ENCODE data around the gene PHTF1.

Gene PHTF1

GRCh38 chr1:113783254-113784103 is 24.2 kb upstream of the PHTF1 start (continued):
- TF ChIP-seq CSRNP3 (CRISPR knock-in tag; IDR thresholded peaks at IDR 0.05) (no peak), POU6F1 (CRISPR knock-in tag; IDR thresholded peaks at IDR 0.05; ENCODE audit: borderline replicate concordance, low read depth) (no peak), SNAI2 (CRISPR knock-in tag; IDR thresholded peaks at IDR 0.05) (no peak), PPARA (CRISPR knock-in tag; IDR thresholded peaks at IDR 0.05; ENCODE audit: borderline replicate concordance) (no peak), ARNTL (CRISPR knock-in tag; IDR thresholded peaks at IDR 0.05; ENCODE audit: borderline replicate concordance, low read depth) (no peak), ZFP30 (CRISPR knock-in tag; IDR thresholded peaks at IDR 0.05) (no peak)

- TF ChIP-seq ISL1 (CRISPR knock-in tag; IDR thresholded peaks at IDR 0.05): peak; percentile 18; the same call in 1 of the 2 replicates
- no peak for TF ChIP-seq TCF4 (CRISPR knock-in tag; IDR thresholded peaks at IDR 0.05; ENCODE audit: borderline replicate concordance)
- peak; percentile 57 for ATAC-seq
Observed at GRCh38 chr1:113782406-113782805, 23.1 kb upstream of the PHTF1 start.

GRCh38 chr1:113780374-113781146 is 21.3 kb upstream of the PHTF1 start:
- no peak for TF ChIP-seq PATZ1 (CRISPR knock-in tag; IDR thresholded peaks at IDR 0.05; ENCODE audit: borderline replicate concordance)
- TF ChIP-seq TSHZ2 (CRISPR knock-in tag; IDR thresholded peaks at IDR 0.05): no peak
- TF ChIP-seq CSDC2 (CRISPR knock-in tag; IDR thresholded peaks at IDR 0.05): no peak
- TF ChIP-seq ZFP3 (CRISPR knock-in tag; IDR thresholded peaks at IDR 0.05): no peak
- TF ChIP-seq TOX (CRISPR knock-in tag; IDR thresholded peaks at IDR 0.05; ENCODE audit: borderline replicate concordance): no peak
- ATAC-seq: no peak

- no peak for ATAC-seq
- TF ChIP-seq PPARA (CRISPR knock-in tag; IDR thresholded peaks at IDR 0.05; ENCODE audit: borderline replicate concordance) (no peak), ARNTL (CRISPR knock-in tag; IDR thresholded peaks at IDR 0.05; ENCODE audit: borderline replicate concordance, low read depth) (no peak), RARB (CRISPR knock-in tag; IDR thresholded peaks at IDR 0.05) (no peak), ZNF8 (CRISPR knock-in tag; IDR thresholded peaks at IDR 0.05) (no peak), ZNF70 (CRISPR knock-in tag; IDR thresholded peaks at IDR 0.05) (no peak), BACH2 (CRISPR knock-in tag; IDR thresholded peaks at IDR 0.05; ENCODE audit: borderline replicate concordance) (no peak), ESRRG (CRISPR knock-in tag; IDR thresholded peaks at IDR 0.05) (no peak), GLIS3 (CRISPR knock-in tag; IDR thresholded peaks at IDR 0.05) (no peak), ZC3H10 (CRISPR knock-in tag; IDR thresholded peaks at IDR 0.05) (no peak), CSRNP3 (CRISPR knock-in tag; IDR thresholded peaks at IDR 0.05) (no peak), TOX (CRISPR knock-in tag; IDR thresholded peaks at IDR 0.05; ENCODE audit: borderline replicate concordance) (no peak), TCF4 (CRISPR knock-in tag; IDR thresholded peaks at IDR 0.05; ENCODE audit: borderline replicate concordance) (no peak), SNAI2 (CRISPR knock-in tag; IDR thresholded peaks at IDR 0.05) (no peak), ZFP3 (CRISPR knock-in tag; IDR thresholded peaks at IDR 0.05) (no peak), OSR1 (CRISPR knock-in tag; IDR thresholded peaks at IDR 0.05) (no peak), ZNF565 (CRISPR knock-in tag; conservative IDR thresholded peaks at IDR 0.05; ENCODE audit: low read depth) (no peak), PATZ1 (CRISPR knock-in tag; IDR thresholded peaks at IDR 0.05; ENCODE audit: borderline replicate concordance) (no peak), ZFP30 (CRISPR knock-in tag; IDR thresholded peaks at IDR 0.05) (no peak)
Observed at GRCh38 chr1:113779542-113779941, 20.3 kb upstream of the PHTF1 start.
